H7 (cell line): Measurements from ENCODE around the gene ARHGEF10L. TPM values are rescaled to one million over a fixed set of nuclear protein-coding genes. Genes with fewer than 3 reads are reported as not detected.
A peak's percentile ranks its signal among the peaks of the same experiment; 100 is the strongest.

Source experiments
- DNase-seq: peaks from one replicate; pipeline ENCODE4 v3.0.0; 2012
- H3K27me3 ChIP-seq: 2 replicates; pipeline ENCODE4 v1.6.0; 2011; ENCODE audit warnings: mild to moderate bottlenecking, low read length; ENCODE audit not compliant: control insufficient read depth, insufficient read depth
- H3K36me3 ChIP-seq: replicated peaks from 2 replicates; pipeline ENCODE4 v1.5.1; 2011; ENCODE audit warnings: low read length; ENCODE audit not compliant: control insufficient read depth, insufficient read depth
- H3K4me3 ChIP-seq: 2 replicates; pipeline ENCODE4 v1.5.1; 2011; ENCODE audit warnings: low read depth, mild to moderate bottlenecking, control low read depth, low read length, moderate library complexity; ENCODE audit not compliant: insufficient read depth
- total RNA-seq: library from RNA; depleted of rRNA; stranded (reverse); fragments of >200 nt; shearing (Covaris generic); gene quantifications from 2 replicates; pipeline ENCODE4 v1.2.3, GENCODE V29; 2014

Gene ARHGEF10L
- total RNA-seq, 1 experiment from 2014 or later = 54.8 TPM

GRCh38 chr1:17596186-17596585 is 56.7 kb downstream of the ARHGEF10L start:
- H3K4me3 ChIP-seq = no peak overlapping the region
- H3K36me3 ChIP-seq = peaks cover 13% of the 10 kb centered on the region
- no peaks in the 10 kb centered on the region for H3K27me3 ChIP-seq
- DNase-seq = no peak

GRCh38 chr1:17596651-17597509 is 57.4 kb downstream of the ARHGEF10L start:
- no peak overlapping the region for H3K4me3 ChIP-seq
- H3K27me3 ChIP-seq = no peaks in the 10 kb centered on the region
- no peak for DNase-seq
- peaks cover 13% of the 10 kb centered on the region for H3K36me3 ChIP-seq

DNA sequence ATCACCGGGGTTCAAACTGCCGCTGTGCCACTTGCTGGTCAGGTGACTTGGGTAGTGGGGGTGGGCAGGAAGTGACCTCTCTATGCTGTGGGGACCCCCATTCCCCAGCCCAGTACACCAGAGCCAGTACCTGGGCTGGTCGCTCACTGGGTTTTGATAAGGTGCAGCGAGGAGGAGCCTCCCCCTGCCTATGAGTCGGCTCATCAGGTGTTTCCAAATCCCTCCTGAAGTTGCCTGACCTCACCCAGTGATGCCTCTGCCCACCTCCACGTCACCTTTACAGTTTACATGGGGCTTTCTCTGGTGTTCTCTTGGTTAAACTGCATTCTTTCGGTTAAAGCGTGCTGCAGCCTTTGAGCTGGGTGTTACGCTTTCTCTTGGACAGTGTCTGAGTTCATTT is 58.2 kb downstream of the ARHGEF10L start:
- H3K4me3 ChIP-seq = no peak overlapping the region
- H3K27me3 ChIP-seq = no peaks in the 10 kb centered on the region
- peaks cover 13% of the 10 kb centered on the region for H3K36me3 ChIP-seq
- DNase-seq = no peak

DNA sequence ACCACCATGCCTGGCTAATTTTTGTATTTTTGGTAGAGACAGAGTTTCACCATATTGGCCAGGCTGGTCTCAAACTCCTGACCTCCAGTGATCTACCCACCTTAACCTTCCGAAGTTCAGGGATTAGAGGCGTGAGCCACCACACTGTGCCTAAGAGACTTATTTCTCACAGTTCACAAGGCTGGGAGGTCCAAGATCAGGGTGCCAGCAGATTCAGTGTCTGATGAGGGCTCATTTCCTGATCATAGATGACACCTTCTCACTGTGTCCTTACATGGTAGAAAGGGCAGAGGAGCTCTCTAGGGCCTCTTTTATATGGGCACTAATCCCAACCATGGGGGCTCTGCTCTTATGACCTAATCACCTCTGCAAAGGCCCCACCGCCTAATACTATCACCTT is 58.8 kb downstream of the ARHGEF10L start:
- H3K36me3 ChIP-seq = peaks cover 10% of the 10 kb centered on the region

GRCh38 chr1:17599291-17599953 is 59.9 kb downstream of the ARHGEF10L start:
- no peaks in the 10 kb centered on the region for H3K27me3 ChIP-seq
- H3K36me3 ChIP-seq = peaks cover 4% of the 10 kb centered on the region
- no peak overlapping the region for H3K4me3 ChIP-seq
- DNase-seq = no peak

More for the DNA sequence above, 58.8 kb downstream of the ARHGEF10L start:
- no peaks in the 10 kb centered on the region for H3K27me3 ChIP-seq
- H3K4me3 ChIP-seq = no peak overlapping the region
- no peak for DNase-seq

- Histone ChIP-seq H3K4me3 (no peak overlapping the region), H3K36me3 (peaks cover 7% of the 10 kb centered on the region), H3K27me3 (no peaks in the 10 kb centered on the region)
- no peak for DNase-seq
Observed at GRCh38 chr1:17599954-17600300, 60.4 kb downstream of the ARHGEF10L start.

DNA sequence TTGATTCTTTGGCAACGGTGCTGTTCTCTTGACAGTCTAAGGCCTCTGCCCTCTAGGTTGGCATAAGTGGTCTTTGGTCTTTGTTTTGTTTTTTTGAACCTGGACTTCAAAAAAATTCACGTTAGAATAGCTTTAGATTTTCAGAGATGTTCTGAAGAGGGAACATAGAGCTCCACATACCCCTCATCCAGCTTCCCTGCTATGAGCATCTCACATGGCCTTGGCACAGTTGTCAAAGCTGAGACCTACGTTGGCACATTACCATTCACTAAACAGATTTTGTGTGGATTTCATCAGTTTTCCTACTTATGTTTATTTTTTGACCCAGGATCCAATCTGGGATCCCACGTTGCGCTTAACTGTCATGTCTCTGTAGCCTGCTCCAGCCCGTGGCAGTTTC is 60.8 kb downstream of the ARHGEF10L start:
- Histone ChIP-seq H3K36me3 (peaks cover 7% of the 10 kb centered on the region), H3K27me3 (no peaks in the 10 kb centered on the region), H3K4me3 (no peak overlapping the region)
- no peak for DNase-seq

DNA sequence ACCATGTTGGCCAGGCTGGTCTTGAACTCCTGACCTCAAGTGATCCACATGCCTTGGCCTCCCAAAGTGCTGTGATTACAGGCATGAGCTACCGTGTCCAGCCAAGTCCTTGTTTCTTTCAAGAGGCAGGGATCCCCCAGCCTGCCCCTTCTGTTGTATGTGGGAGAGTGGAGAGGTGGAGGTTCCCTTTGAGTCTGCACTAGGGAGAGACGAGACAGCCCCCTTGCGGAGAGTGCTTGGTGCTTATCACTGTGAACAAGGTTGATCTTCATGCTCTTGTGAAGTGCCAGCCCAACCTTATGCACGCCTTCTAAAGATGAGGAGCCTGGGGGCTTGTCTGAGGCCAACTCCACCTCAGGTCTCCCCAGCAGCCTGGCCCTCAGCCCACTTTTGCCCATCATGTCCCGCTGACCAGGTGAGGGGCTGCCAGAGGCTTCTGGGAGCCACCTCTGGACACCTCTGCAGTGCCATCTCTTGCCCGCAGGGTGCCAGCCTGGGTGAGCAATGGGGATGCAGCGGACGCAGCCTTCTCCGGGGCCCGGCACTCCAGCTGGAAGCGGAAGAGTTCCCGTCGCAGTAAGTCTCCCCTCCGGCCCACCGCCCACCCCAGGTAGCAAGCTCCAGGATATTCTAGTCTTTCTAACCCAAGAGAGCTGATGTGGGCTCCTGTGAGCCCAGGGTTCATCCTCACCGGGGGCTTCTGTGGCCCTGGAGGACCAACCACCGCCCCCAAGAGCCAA is 62.3 kb downstream of the ARHGEF10L start:
- no peak for DNase-seq
- Histone ChIP-seq H3K4me3 (no peak overlapping the region), H3K36me3 (peaks cover 7% of the 10 kb centered on the region), H3K27me3 (no peaks in the 10 kb centered on the region)

- DNase-seq = no peak
- peaks cover 9% of the 10 kb centered on the region for H3K36me3 ChIP-seq
- no peak overlapping the region for H3K4me3 ChIP-seq
- H3K27me3 ChIP-seq = no peaks in the 10 kb centered on the region
Observed at GRCh38 chr1:17603091-17603841, 63.8 kb downstream of the ARHGEF10L start.

DNA sequence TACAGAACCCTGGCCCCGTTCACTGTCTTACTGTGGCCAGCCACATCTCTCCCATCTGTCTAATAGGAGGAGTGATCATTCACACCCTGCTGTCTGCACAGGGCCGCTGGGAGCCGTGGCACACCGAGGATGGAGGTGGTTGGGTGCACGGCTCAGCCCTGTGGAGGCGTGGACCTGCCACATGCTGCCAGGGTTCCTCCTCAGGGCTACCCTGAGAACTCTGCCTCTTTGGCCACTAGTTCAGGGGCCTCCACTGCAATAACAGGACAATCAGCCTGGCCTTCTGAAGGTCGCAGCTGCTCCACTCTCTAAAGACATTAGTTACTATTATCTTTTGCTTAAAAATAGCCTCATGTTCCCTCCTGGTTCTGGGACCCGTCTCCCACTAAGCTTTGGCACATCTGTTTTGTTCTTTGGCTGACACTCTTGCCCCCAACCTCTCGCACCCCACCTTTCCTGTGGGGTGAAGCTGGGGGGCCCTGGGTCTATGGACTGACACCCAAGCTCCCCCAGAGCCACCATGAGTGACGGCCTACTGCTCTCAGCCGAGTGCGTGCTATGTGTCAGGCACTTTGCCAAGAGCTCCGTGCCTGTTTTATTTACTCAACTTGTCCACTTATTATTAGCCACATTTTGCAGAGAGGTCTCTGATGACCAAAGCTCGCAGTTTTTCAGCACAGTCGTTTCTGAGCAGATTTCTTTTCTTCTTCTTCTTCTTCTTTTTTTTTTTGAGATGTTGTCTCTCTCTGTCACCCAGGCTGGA is 66.3 kb downstream of the ARHGEF10L start:
- no peak for DNase-seq
- H3K36me3 ChIP-seq = peaks cover 14% of the 10 kb centered on the region
- H3K4me3 ChIP-seq = no peak overlapping the region
- no peaks in the 10 kb centered on the region for H3K27me3 ChIP-seq

DNA sequence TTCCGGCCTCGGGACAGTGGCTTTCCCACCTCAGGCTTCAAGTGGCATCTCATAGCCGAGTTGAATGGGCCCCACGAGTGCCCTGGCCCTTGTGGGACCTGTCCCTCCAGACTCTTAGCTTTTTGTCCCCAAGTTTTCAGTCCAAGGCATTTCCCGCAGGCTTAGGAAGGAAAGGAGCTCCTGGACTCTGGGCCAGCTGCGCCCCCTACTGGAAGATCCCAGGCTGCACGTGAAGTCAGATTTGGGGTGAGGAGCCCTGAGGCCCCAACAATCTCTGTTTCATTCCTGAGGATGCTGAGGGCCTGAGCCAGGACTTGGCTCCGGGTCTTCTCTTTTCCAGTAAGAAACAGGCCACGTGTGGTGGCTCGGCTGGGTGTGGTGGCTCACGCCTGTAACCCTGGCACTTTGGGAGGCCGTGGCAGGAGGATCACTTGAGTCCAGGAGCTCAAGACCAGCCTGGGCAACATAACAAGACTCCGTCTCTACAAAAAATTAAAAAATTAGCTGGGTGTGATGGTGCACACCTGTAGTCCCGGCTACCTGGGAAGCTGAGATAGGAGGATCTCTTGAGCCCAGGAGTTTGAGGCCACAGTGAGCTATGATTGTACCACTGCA is 67.4 kb downstream of the ARHGEF10L start:
- H3K27me3 ChIP-seq = no peaks in the 10 kb centered on the region
- DNase-seq = peak; percentile 93
- H3K36me3 ChIP-seq = peaks cover 13% of the 10 kb centered on the region
- H3K4me3 ChIP-seq = no peak overlapping the region

DNA sequence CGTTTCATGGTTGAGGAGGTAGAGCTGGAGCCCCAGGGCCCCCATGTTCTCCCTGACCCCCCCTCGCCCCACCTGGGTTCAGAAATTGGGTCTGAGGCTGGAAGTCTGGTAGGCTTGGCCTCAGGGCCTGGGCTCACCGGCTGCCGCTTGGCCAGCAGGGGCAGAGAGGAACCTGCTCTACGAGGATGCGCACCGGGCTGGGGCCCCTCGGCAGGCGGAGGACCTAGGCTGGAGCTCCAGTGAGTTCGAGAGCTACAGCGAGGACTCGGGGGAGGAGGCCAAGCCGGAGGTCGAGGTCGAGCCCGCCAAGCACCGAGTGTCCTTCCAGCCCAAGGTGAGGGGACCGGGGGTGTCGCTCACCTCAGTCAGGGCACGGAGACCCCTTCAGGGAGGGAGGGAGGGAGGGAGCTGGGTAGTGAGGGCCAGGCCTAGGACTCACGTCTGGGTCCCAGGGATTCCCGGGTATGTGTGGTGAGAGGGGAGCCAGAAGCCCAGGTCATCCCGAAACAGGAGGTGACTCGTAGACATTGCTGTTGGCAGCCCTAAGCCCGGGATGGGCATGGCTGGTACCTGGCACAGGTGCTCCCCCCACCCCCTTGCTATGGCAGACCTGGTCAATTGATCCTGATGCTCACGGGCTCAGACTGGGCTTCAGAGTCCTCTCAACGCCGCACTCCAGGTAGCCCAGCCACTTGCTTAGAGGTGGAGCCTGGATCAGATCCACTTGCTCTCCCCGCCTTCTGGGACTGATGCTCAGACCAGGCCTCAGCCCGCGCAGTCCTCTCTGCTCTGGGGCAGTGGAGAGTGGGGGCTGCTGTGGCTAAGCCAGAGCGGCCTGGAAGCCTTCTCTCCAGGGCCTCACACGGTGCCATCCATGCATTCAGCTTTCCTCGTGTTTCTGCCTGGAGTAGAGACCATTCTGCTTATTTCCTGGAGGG is 68.4 kb downstream of the ARHGEF10L start:
- Histone ChIP-seq H3K36me3 (peaks cover 13% of the 10 kb centered on the region), H3K27me3 (no peaks in the 10 kb centered on the region), H3K4me3 (no peak overlapping the region)
- DNase-seq = no peak
